BLaER1 (cell line): ENCODE results near the gene MYH6.

Source experiments
- H3K27ac ChIP-seq: shearing (Covaris generic); formaldehyde crosslinking; 2 replicates; pipeline ENCODE4 v1.8.1; 2022
- H3K27me3 ChIP-seq: shearing (Covaris generic); formaldehyde crosslinking; 2 replicates; pipeline ENCODE4 v1.8.1; 2022
- H3K36me3 ChIP-seq: shearing (Covaris generic); formaldehyde crosslinking; 2 replicates; pipeline ENCODE4 v1.8.1; 2022
- H3K4me1 ChIP-seq: shearing (Covaris generic); formaldehyde crosslinking; 2 replicates; pipeline ENCODE4 v1.8.1; 2022
- H3K4me2 ChIP-seq: shearing (Covaris generic); formaldehyde crosslinking; 2 replicates; pipeline ENCODE4 v1.8.1; 2022
- H3K4me3 ChIP-seq: shearing (Covaris generic); formaldehyde crosslinking; 2 replicates; pipeline ENCODE4 v1.8.1; 2022
- H3K9ac ChIP-seq: shearing (Covaris generic); formaldehyde crosslinking; 2 replicates; pipeline ENCODE4 v1.8.1; 2022
- H3K9me3 ChIP-seq: shearing (Covaris generic); formaldehyde crosslinking; 2 replicates; pipeline ENCODE4 v1.8.1; 2022
- H4K20me1 ChIP-seq: shearing (Covaris generic); formaldehyde crosslinking; 2 replicates; pipeline ENCODE4 v1.8.1; 2022
- Cebpa-rat ChIP-seq: shearing (Covaris generic); IDR thresholded peaks from 2 replicates; pipeline ENCODE4 v1.8.1; 2022

MYH6 gene

DNA sequence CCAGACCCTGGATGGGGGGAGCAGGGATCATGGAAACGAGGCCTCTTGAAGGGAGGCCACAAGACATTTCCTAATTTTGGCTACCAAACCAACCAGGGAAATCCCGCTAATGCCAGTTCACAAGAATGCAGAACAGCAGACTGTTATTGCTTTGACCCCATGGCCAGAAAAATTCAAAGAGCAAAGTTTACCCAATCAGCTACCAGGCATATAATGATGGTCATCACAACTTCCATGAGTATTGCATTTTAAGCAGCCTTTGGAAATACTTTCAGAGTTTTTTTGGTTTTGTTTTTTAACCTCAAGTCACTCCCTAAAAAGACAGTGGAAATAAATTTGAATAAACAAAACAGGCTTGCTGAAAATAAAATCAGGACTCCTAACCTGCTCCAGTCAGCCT, 35.6 kb downstream of the MYH6 start, which contains the start of gene IL25:
Gene IL25 (plus strand): TSS at position 301 of the 400 bp plus-strand sequence.
- Histone ChIP-seq H3K36me3 (no peaks in the 10 kb centered on the region), H3K4me2 (no peak within 1 kb of the TSS), H4K20me1 (no peaks in the 10 kb centered on the region), H3K27ac (no peak within 1 kb of the TSS), H3K27me3 (no peaks in the 10 kb centered on the region), H3K4me1 (peaks cover 22% of the 10 kb centered on the region), H3K9me3 (no peaks in the 10 kb centered on the region), H3K9ac (no peak within 1 kb of the TSS), H3K4me3 (no peak within 1 kb of the TSS)
- no peak for TF ChIP-seq Cebpa-rat

DNA sequence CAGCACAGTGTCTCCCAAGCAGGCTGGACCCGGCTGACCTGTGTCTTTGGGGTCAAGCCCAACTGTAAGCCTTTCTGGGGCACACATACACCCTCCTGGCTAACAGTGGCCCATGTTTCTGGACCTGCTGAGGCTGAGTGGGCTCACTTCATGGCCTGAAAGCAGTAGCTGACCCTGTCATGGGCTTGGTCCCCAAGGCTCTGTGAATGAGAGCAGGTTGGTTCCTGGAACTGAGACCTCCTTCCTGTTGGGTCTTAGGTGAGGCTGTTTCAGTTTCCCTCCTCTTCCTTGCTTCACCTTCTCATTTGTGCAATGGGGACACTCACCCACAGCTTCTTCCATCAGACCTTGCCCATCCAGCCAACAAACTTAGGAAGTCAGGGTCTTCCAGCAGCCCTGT, 36.2 kb downstream of the MYH6 start:
- TF ChIP-seq Cebpa-rat: no peak
- Histone ChIP-seq H3K27ac (no peak overlapping the region), H3K4me2 (no peak overlapping the region), H3K4me3 (no peak overlapping the region), H3K36me3 (no peaks in the 10 kb centered on the region), H3K9ac (no peak overlapping the region), H3K9me3 (no peaks in the 10 kb centered on the region), H3K4me1 (peaks cover 15% of the 10 kb centered on the region), H4K20me1 (no peaks in the 10 kb centered on the region), H3K27me3 (no peaks in the 10 kb centered on the region)

DNA sequence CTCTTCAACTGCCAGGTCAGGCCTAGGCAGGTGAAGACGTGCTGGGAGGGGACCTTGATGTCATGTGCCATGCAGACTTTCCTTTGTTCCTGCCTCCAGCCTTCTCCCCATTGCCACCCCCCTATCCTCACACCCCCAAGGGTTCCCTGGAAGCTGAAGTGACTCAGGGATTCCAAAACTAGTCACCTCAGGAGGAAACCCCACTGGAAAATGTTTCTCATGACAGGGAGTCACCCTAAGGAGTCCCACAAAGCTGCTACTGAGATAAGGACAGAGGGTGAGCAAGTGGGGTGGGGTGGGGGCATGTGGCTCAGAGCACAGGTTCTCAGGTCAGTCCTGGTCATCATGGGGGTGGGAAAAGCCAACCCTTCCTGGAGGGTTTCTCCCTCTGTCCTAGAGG, 37.9 kb downstream of the MYH6 start:
- H3K4me2 ChIP-seq: no peak overlapping the region

DNA sequence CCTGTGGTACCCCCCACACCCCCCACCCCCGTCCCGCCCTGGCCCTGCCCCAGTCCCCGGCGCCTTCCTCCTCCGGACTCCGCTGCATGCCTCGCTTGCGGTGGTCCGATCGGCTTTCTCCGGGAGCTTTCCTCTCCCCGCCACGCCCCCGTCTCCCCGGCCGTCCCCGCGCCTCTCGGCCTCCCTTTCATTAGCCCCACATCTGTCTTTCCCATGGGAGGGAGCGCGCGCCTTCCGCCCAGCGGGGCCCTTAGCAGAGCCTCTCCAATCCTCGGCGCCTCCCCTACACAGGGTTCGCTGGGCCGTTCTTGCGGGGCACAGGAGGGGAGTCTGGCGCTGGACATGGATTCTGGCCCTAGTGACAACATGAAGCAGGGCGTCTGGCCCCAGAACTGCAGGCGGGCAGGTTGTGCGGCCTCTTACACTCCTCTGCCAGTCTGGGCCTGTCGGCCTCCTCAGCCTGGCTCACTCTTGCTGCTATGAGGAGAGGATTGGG, 41.6 kb downstream of the MYH6 start:
- no peak overlapping the region for H3K9ac ChIP-seq
- TF ChIP-seq Cebpa-rat: no peak
- peaks cover 10% of the 10 kb centered on the region for H3K9me3 ChIP-seq
- H3K36me3 ChIP-seq: no peaks in the 10 kb centered on the region
- peaks cover 10% of the 10 kb centered on the region; the same call in 1 of the 2 replicates for H3K4me1 ChIP-seq
- H3K4me2 ChIP-seq: no peak overlapping the region
- peaks cover 23% of the 10 kb centered on the region for H3K27me3 ChIP-seq
- no peaks in the 10 kb centered on the region for H4K20me1 ChIP-seq
- no peak overlapping the region for H3K4me3 ChIP-seq
- no peak overlapping the region for H3K27ac ChIP-seq

More for the DNA sequence above, 37.9 kb downstream of the MYH6 start:
- TF ChIP-seq Cebpa-rat: no peak
- Histone ChIP-seq H4K20me1 (no peaks in the 10 kb centered on the region), H3K27me3 (peaks cover 9% of the 10 kb centered on the region; the same call in 1 of the 2 replicates), H3K4me1 (no peaks in the 10 kb centered on the region), H3K4me3 (no peak overlapping the region), H3K9ac (no peak overlapping the region), H3K9me3 (peaks cover 7% of the 10 kb centered on the region), H3K36me3 (no peaks in the 10 kb centered on the region), H3K27ac (no peak overlapping the region)

DNA sequence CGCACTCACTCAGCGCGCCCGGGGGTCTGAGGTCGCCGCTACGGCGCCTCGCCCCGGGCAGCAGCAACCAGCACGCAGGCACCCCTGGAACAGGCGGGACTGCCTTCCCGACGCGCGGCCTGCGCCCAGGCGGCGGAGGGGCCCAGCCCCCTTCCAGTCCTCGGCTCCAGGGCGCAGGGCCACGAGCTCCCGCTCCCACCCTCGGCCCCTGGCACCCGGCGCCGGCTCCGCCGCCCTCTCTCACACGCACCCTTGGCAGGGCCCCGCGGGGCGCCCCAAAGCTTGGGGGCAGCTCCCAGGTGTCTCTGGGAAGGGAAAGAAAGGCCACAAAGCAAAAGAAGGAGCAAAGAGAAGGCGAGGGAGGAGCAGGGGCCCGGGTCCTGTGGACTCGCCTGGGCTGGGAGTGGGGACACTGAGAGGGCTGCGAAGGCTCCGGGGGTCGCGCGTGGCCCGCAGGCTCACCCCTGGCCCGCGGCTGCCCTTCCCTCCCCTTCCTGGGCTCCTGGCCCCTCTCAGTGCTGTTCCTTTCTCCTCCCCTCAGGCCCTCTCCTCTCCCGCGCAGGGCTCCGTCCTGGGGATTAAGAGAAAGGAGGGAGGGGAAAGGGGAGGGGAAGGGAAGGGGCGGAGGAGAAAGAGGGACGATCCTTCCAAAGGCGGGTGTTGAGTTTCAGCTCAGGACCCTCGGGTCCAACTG, 42.2 kb downstream of the MYH6 start:
- no peaks in the 10 kb centered on the region for H3K36me3 ChIP-seq
- peaks cover 10% of the 10 kb centered on the region; the same call in 1 of the 2 replicates for H3K4me1 ChIP-seq
- peaks cover 23% of the 10 kb centered on the region for H3K27me3 ChIP-seq
- peaks cover 10% of the 10 kb centered on the region for H3K9me3 ChIP-seq
- TF ChIP-seq Cebpa-rat: no peak
- H3K4me2 ChIP-seq: no peak overlapping the region
- H3K27ac ChIP-seq: no peak overlapping the region
- no peak overlapping the region for H3K4me3 ChIP-seq
- no peak overlapping the region for H3K9ac ChIP-seq
- no peaks in the 10 kb centered on the region for H4K20me1 ChIP-seq

DNA sequence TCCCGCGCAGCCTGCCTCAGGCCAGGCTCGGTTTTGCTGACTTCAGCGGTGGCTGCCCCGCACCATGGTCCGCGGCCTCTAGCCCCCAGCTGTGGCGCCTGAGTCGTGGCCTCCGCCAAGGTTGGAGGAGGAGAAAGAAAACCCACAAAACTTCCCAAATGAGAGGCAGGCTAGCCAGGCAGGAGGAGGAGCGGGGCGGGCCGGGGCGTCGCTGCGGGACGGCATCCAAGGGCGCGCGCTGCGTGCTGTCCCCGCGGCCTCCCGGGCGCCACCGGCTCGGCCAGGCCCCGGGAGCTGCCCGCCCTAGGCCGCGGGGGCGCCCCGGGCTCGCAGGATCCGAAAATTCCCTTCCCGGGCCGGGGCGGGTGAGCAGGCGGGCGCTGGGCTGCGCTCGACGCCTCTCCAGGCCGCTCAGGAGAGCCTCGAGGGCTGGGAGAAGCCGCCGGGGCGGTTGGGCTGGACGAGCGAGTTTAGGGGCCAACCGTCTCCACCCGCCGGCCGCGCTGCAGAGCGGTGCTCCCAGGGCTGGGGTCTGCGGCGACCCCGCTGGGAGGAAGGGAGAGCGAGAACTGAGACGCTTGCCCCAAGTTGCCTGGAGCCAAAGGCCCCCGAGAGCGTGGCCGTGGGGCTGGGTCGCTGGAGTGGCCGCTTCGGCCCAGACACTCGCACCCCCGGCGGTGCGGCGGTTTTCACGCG, 42.9 kb downstream of the MYH6 start, which contains the start of gene EFS:
Gene EFS (minus strand): TSS at position 137 of the 696 bp plus-strand sequence. CDS start 147 bp downstream, outside the sequence.
- no peak within 1 kb of the TSS for H3K4me2 ChIP-seq
- H3K9ac ChIP-seq: no peak within 1 kb of the TSS
- no peak within 1 kb of the TSS for H3K4me3 ChIP-seq
- peaks cover 10% of the 10 kb centered on the region for H3K9me3 ChIP-seq
- TF ChIP-seq Cebpa-rat: no peak
- H3K27me3 ChIP-seq: peaks cover 23% of the 10 kb centered on the region
- no peaks in the 10 kb centered on the region for H4K20me1 ChIP-seq
- peaks cover 10% of the 10 kb centered on the region; the same call in 1 of the 2 replicates for H3K4me1 ChIP-seq
- H3K27ac ChIP-seq: no peak within 1 kb of the TSS
- H3K36me3 ChIP-seq: no peaks in the 10 kb centered on the region

DNA sequence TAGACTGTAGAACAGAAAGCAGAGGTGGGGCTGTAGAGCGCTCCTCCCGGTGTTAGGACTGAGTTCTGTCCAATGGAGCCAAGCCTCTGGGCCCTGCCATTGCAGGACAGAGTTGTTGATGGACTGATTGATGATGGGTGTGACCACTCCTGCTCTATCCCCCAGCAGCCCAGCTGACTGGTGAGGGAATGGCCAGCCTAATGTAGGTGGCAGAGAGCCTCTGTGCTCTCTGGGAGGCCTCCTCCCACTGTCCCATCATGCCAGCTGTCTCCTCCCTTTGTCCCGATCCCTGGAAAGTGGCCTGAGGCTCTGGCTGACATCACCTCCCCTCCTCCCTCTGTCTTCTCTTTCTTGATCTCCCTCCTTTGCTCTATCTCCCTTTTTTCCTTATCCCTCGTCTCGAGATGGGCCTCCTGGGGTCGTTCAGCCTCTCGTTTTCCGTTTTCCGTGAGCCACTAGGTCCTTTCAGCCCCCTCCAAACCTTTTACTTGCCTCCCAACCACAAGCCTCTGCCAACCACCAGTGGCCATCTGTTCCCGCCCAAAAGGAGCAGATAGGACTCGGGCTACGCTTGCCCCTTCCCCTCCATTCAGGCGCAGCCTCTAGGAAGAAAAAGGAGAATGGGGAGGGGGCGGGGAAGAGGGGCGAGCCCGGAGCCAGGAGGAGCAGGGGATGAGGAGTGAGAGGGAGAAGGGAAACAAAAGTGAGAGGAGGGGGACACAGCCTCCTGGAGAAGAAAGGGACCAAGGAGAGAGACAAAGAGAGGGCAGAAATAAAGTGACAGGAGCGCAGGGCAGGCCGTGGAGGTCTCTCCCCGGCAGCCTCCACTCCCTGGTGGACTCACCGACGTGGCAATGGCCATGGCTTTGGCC, 43.7 kb downstream of the MYH6 start:
- Histone ChIP-seq H3K9me3 (peaks cover 10% of the 10 kb centered on the region), H3K36me3 (no peaks in the 10 kb centered on the region), H3K27ac (no peak overlapping the region), H3K4me2 (no peak overlapping the region), H3K9ac (no peak overlapping the region), H3K4me1 (peaks cover 10% of the 10 kb centered on the region; the same call in 1 of the 2 replicates), H3K27me3 (peaks cover 23% of the 10 kb centered on the region), H3K4me3 (no peak overlapping the region), H4K20me1 (no peaks in the 10 kb centered on the region)
- no peak for TF ChIP-seq Cebpa-rat

DNA sequence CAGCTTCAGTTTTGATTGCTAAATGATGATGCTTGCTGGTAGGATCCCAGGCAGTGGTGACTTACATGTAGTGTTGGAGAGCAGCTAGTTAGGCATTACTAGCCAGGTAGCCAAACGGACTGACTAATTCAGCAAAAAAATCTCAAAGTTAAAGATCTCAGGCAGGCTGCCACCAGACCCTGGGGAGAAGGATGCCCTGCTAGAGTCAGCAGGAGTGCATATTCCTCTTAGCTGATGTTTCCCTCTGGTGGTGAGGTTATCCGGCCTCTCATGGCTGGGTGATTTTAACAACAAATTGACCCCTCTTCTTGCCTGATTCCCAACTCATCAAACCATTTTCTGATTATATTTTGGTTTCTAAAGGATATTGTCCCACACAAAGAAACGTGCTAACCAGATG, 45.9 kb downstream of the MYH6 start:
- Histone ChIP-seq H3K4me3 (no peak overlapping the region), H3K4me2 (no peak overlapping the region), H3K4me1 (peaks cover 10% of the 10 kb centered on the region; the same call in 1 of the 2 replicates), H4K20me1 (no peaks in the 10 kb centered on the region), H3K9me3 (peaks cover 10% of the 10 kb centered on the region), H3K27ac (no peak overlapping the region), H3K36me3 (no peaks in the 10 kb centered on the region), H3K9ac (no peak overlapping the region), H3K27me3 (peaks cover 23% of the 10 kb centered on the region)
- TF ChIP-seq Cebpa-rat: no peak

DNA sequence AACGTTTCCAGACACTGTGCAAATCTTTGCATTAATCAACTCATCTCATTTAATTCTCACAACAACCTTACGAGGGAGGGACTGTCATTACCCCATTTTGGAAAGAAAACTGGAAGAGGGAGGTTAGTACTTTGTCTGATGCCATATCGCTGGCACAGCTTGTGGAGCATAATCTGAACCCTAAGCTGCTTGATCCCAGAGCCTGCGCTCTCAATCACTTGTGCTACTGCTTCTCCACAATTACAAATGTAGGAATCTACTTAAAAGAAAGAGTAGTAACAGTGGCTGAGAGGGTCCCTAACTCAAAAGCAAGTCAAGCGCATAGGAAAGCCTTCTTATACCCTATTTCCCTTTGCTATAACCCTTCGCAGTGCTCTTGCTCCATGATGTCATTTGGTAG, 46.3 kb downstream of the MYH6 start:
- no peak overlapping the region for H3K4me2 ChIP-seq
- H3K4me1 ChIP-seq: peaks cover 10% of the 10 kb centered on the region; the same call in 1 of the 2 replicates
- no peak overlapping the region for H3K27ac ChIP-seq
- no peak overlapping the region for H3K9ac ChIP-seq
- TF ChIP-seq Cebpa-rat: no peak
- H3K36me3 ChIP-seq: no peaks in the 10 kb centered on the region
- no peaks in the 10 kb centered on the region for H4K20me1 ChIP-seq
- H3K27me3 ChIP-seq: peaks cover 23% of the 10 kb centered on the region
- H3K9me3 ChIP-seq: peaks cover 10% of the 10 kb centered on the region
- H3K4me3 ChIP-seq: no peak overlapping the region
